Stimulated activated CD4-positive, alpha-beta T cell treated with anti-CD3 and anti-CD28 coated beads, Interleukin-4, amount 100 ng/mL, for 1 hour (primary cell): Measurements from ENCODE around the gene ANKRD45.
"Not testable (repeated sequence)": the region's sequence is repeated elsewhere in the genome, so short reads cannot be mapped to it uniquely, and the experiment has no call there.

Experiments
- DNase-seq: peaks from one replicate; pipeline ENCODE4 v3.0.0-alpha.2; 2020

Gene ANKRD45

GRCh38 chr1:173639102-173639501, 30.5 kb downstream of the ANKRD45 start:
- DNase-seq: no peak

DNA sequence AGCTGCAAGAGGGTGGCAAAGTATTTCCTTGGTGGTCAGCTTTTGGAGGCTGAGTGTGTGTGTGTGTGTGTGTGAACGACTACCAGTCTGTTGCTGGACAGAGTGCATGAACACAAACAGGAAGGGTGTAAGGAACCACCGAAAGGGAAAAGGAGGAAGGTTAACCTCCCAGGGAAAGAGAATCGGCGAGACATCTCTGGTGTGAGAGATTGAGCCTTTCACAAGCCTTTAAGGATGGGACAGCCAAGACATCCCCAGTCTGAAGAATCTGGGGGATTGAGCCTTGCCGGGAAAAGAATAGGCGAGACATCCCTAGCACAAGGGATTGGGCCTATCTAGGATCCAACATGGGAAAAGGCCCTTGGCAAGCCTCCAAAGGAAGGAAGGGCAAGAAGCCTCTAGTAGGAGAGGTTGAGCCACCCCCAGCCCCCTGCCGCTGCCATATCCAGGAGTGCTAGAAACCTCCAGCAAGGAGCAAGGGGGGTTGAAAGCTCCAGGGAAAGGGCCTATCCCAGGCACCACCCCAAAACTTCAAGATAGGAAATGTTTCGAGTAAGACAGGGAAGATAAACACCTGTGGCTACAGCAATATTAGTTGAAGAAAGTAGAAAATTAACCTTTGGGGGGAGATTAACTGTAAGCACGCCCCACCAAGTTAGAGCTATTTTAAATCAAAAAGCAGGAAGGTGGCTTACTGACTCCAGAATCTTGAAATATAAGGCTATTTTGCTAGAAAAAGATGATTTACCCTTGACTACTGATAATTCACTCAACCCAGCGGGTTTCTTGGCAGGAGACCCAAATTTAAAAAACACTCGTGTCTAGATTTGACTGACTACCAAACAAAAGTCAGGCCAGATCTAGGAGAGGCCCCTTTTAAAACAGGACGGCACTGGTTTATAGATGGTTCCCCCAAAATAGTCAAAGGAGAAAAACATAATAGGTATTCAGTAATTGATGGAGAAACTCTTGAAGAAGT, 31.3 kb downstream of the ANKRD45 start:
- DNase-seq: no peak

DNA sequence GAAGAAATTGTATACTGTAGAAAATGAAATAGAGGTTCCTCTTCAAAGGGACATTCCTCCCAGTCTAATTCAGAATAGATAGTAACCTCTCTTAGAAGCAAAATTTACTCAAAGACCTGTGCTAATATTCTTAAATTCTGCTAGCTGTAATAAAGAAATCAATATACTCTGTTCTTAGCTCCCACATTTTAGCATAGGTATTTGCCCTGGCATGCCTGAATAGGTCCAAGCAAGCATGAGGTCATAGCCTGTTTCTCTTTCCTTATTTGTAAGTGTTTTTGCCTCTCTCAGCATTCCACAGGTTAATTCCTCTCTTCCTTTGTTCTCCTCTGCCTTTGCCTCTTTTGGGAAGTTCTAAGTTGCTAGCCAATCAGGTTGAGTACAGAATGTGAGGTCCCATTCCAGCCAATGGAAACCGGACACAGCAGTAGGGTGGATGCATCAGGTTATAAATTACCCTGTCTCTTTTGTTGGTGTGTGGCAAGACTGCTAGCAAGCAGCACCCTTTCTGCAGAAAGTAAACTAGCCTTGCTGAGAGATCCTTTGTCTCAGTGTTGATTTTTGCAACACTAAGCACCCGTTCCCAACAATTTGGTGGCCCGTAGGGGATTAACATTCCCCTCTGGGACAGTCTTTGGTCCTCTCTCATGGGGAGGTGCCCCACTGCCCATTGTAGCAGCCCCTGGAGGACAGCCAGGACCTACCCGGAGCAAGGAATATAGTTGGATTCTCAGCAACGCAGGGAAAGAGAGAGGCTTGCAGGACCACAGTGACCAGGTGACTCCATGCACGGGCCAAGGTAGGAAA, 32.2 kb downstream of the ANKRD45 start:
- not testable (repeated sequence) for DNase-seq

DNA sequence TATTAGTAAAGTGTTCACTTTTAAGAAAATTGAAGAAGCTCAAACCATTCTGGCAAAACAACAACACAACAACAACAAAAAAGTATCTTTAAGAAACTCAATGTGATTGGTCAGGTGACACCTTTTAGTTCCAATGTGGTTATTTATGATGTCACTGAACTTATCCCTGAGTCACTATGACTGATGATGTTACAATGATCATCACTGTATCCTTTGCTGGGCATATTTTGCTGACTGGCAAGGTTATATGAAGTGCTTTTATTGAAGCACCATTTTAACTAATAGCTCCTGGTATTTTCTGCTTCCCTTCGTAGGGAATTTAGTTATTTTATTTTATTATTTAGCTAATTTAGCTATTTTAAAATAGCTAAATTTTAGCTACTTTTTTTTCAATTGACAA, 34.5 kb downstream of the ANKRD45 start, which contains the start of gene TEX50:
Gene TEX50, plus strand, starts transcription at position 223 of the 400 bp plus-strand sequence. CDS start 184 bp downstream, outside the sequence.
- no peak for DNase-seq

GRCh38 chr1:173628888-173629287, 40.8 kb downstream of the ANKRD45 start:
- no peak for DNase-seq

GRCh38 chr1:173627269-173627668, 42.4 kb downstream of the ANKRD45 start:
- no peak for DNase-seq

GRCh38 chr1:173616859-173617258, 52.8 kb downstream of the ANKRD45 start:
- DNase-seq: no peak

- DNase-seq: not testable (repeated sequence)
These were observed 56.6 kb downstream of the ANKRD45 start for GRCh38 chr1:173613086-173613485.

- DNase-seq: no peak
These were observed 61.0 kb downstream of the ANKRD45 start for GRCh38 chr1:173608503-173609216.

DNA sequence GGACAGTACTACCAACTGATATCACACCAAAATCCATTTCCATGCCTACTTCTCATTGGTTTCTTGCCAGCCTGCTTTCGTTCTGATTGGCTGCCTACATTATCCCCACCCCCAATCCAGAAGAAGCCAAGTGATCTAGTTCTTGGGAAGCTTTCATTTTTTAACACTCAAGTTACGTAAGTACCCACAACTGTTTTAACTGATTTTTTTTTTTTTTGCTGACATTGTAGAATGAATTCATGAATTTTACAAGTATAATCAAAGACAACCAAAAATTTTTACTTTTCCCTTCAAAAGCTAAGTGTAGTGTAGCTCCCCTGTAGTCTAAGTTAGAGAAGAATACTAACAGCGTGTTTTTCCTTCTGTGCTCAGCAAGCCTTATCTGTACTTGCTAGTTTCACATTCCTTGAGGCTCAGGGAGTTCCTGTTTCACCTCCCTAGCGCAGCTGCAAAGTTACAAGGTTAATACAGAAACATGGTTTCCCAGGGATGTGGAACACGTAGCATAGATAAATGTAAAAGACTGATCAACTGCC, 66.5 kb downstream of the ANKRD45 start, which contains the start of gene SLC9C2:
Gene SLC9C2, minus strand, starts transcription at position 17 of the 536 bp plus-strand sequence. CDS start 1,296 bp downstream, outside the sequence.
- DNase-seq: no peak

DNA sequence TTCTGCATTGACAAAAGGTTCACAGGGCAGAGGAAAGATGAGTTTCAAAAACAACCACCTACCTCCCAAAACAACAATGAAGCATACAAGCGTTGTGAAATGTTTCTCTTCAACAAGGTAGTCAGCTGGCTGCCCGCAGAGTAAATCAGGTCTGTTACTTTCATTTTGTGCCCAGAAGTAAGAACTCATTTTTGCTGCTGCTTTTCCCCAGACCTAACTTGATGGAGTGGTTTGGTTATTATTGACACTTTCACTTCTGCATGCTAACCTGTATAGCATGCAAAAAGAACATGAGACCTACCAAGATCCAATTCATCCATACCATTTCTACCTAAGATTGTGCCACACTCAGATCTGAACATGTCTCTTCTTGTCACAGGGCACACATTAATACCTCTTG, 68.1 kb downstream of the ANKRD45 start:
- no peak for DNase-seq

DNA sequence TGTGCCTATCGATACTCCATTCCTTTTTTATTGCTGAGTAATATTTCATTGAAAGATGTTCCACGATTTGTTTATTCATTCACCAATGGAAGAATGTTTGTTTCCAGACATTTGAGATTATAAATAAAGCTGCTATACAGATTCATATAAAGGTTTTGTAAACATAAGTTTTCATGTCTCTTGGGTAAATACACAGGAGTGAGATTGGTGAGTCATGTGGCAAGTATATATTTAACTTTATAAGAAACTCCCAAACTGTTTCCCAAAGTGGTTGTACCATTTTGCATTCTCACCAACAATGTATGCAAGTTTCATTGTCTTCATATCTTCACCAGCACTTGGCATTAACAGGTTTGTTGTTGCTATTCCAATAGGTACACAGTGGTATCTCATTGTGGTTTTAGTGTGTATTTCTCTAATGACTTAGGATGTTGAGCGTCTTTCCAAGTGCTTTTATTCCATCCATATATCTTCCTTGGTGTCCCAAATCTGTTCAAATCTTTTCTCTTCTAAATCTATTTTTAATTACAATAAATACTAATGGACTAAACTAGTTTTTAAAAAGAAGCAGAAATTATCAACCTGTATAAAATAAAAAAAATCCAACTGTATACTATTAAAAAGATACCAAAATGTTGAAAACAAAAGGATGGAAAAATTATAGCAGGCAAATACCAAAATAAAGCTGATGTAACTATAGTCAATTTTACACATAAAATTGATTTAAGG, 73.4 kb downstream of the ANKRD45 start:
- no peak for DNase-seq

DNA sequence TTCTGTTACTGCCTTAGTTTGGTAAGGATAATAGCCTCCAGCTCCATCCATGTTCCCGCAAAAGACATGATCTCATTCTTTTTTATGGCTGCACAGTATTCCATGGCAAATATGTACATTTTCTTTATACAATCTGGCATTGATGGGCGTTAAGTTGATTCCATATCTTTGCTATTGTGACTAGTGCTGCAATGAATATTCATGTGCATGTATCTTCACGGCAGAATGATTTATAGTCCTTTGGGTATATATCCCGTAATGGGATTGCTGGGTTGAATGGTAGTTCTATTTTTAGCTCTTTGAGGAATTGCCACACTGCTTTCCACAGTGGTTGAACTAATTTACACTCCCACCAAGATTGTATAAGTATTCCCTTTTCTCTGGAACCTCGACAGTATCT, 78.5 kb downstream of the ANKRD45 start:
- DNase-seq: not testable (repeated sequence)

GRCh38 chr1:173590557-173590956, 79.1 kb downstream of the ANKRD45 start:
- DNase-seq: no peak

DNA sequence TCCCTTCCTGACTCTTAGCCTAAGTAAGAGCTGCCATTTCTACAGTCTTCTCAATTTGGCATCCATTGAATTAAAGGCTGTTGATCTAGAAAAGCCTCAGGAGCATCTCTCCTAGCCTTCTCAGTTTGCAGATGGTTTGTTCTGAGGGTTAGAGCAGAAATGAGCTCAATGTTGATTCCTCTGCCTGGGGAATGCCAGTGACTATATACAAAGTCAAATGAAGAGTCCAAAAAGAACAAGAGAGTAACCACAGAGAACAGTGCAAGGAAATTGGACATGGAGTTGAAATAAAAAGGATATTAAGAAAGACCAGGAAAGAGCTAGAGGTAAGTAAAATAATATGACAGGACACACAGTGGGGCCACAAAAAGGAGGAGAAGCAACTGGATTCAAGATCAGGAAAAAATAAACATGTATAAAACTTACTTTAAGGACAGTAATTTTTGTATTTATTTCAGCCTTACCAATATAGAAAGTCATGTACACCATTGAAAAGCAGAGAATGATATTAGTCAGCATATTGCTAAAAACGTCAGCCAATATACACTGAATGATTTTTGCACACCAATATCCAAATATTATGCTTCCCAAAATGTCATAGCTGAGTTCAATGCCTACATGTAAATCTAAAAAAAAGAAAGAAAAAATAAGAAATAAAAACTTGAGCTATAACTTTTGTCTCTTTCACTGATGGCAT, 88.1 kb downstream of the ANKRD45 start:
- no peak for DNase-seq

- DNase-seq: no peak
These were observed 89.0 kb downstream of the ANKRD45 start for GRCh38 chr1:173580658-173581057.

GRCh38 chr1:173580071-173580470, 89.6 kb downstream of the ANKRD45 start:
- no peak for DNase-seq

DNA sequence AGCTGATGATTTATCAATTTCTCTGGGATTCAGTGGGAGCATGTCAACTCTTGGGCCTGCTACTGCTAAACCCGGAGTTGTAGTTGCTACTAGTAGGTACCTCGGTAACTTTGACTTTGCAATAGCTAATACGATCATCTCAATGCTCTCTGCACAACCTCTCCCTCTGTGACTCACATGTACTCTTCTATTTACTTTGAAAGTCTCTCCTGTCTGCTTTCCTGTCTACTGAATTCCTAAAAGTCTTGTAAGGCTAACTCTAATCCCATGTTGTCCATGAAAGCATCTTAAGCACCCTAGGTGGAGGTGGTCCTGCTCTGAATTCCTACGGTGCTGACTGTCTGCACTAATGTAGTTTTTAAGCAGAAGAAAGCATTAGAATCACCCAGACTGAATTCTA, 96.1 kb downstream of the ANKRD45 start:
- DNase-seq: no peak

DNA sequence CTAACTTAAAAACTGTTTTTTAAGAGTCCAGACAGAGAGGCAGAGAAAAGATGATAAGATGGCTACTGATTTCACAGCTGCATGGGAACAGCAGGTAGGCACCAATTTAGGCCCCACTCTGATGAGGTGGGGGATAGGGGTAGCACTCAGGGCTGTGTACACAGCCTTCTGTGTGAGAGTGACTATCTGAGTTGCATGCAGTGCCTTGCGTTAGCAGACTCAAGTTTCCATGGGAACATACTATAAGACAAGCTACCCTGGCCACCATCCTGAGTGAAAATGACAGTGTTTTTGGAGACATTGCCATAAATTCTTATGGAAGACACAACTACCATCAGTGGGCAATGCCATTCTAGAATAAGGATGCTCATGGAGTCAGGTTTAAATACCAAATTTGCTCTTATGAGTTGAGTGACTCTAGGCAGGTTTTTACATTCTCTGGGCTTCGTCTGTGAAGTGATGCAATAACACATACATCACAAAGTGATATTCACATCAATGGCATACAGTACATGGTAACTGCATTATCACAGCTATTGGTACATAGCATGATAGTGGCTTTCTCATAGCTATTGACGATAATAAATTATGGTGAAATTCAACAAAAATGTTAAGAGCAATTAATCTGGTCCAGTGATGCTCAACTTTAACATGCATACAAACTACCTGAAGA, 97.3 kb downstream of the ANKRD45 start:
- no peak for DNase-seq

DNA sequence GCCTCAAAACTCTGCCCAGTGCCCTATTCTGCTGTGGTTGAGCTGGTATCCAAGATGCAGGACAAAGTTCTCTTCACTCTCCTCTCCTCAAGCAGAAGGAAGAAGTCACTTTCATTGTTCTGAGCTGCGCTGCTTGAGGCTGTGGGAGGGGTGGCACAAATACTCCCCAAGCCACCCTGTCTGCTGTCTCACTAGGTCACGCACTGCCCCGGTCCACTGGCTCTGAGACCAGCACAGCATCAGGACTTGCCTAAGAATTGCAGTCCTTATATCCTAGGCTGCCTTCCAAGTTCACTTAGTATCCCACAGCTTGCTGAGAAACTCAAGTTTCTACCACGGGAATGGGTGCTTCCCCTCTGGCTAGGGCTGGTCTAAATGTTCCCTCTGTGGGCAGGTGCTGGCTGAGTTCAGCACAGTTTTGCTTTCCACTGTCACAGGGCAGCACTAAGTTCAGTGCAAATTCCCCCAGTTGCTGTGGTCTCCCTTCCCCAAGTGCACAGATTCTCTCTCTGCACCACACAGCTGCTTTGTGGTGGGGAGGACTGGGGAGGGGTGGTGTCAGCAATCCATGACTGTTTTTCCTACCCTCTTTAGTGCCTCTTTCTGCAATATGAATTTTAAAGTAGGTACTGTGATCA, 99.2 kb downstream of the ANKRD45 start:
- DNase-seq: no peak
